ENCODE results near the gene IL17RD. TPM values are rescaled to one million over a fixed set of nuclear protein-coding genes. Genes with fewer than 3 reads are reported as not detected.

The IL17RD gene
- total RNA-seq, 1 donor from 2014 or later: 47.4 TPM

DNA sequence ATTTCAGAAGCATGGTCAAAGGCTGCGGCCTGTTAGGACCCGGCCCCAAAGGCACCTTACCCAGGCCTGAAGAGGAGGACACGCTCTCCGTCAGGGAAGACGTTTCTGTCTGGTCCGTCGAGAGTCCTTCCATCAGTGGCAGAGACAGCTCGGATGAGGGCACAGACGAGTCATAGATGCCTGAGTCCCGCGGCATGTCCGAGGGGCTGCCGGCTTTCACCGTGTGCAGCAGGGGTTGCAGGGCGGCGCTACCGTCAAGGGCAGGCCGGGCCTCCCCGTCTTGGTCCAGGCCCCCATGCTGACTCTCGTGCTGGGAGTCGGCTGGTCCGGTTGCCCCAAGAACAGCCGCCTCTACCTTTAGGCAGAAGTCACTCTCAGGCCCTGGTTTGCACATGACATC lies 67.6 kb downstream of the IL17RD start:
- no peak for DNase-seq (ENCODE audit: extremely low spot score, unreplicated experiment)
- H3K27me3 Mint-ChIP-seq: no peaks in the 10 kb centered on the region
- peaks cover 16% of the 10 kb centered on the region for H3K36me3 Mint-ChIP-seq
- TF ChIP-seq, protein P1, sequence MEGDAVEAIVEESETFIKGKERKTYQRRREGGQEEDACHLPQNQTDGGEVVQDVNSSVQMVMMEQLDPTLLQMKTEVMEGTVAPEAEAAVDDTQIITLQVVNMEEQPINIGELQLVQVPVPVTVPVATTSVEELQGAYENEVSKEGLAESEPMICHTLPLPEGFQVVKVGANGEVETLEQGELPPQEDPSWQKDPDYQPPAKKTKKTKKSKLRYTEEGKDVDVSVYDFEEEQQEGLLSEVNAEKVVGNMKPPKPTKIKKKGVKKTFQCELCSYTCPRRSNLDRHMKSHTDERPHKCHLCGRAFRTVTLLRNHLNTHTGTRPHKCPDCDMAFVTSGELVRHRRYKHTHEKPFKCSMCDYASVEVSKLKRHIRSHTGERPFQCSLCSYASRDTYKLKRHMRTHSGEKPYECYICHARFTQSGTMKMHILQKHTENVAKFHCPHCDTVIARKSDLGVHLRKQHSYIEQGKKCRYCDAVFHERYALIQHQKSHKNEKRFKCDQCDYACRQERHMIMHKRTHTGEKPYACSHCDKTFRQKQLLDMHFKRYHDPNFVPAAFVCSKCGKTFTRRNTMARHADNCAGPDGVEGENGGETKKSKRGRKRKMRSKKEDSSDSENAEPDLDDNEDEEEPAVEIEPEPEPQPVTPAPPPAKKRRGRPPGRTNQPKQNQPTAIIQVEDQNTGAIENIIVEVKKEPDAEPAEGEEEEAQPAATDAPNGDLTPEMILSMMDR (conservative IDR thresholded peaks at IDR 0.05): no peak
- peaks cover 18% of the 10 kb centered on the region for H3K4me1 Mint-ChIP-seq (ENCODE audit: unreplicated experiment)
- no peak overlapping the region for H3K27ac Mint-ChIP-seq
- H3K9me3 Mint-ChIP-seq: no peaks in the 10 kb centered on the region
- no peak overlapping the region for H3K4me3 Mint-ChIP-seq

DNA sequence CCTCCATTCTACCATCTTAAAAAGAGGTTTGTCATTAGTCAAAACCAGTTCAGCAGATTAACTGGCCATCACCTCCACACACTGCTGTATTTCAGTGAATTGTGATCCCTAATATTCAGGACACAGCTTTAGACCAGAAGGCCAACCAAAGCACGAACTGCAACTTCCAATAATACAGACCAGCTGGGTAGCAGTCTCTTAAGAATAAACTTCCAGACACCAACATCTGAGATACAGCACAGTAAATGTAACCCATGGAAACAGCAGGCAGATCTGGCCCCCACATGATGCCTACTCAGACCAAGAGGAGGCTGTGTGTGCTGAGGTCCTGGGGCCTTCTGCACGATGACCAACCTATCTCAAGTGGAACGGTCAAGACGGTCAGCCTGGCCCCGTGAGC lies 69.8 kb downstream of the IL17RD start:
- DNase-seq (ENCODE audit: extremely low spot score, unreplicated experiment): no peak
- peaks cover 22% of the 10 kb centered on the region for H3K4me1 Mint-ChIP-seq (ENCODE audit: unreplicated experiment)
- H3K27ac Mint-ChIP-seq: no peak overlapping the region
- TF ChIP-seq, protein P1 (conservative IDR thresholded peaks at IDR 0.05): no peak
- H3K27me3 Mint-ChIP-seq: no peaks in the 10 kb centered on the region
- H3K9me3 Mint-ChIP-seq: no peaks in the 10 kb centered on the region
- no peak overlapping the region for H3K4me3 Mint-ChIP-seq
- H3K36me3 Mint-ChIP-seq: peaks cover 13% of the 10 kb centered on the region

DNA sequence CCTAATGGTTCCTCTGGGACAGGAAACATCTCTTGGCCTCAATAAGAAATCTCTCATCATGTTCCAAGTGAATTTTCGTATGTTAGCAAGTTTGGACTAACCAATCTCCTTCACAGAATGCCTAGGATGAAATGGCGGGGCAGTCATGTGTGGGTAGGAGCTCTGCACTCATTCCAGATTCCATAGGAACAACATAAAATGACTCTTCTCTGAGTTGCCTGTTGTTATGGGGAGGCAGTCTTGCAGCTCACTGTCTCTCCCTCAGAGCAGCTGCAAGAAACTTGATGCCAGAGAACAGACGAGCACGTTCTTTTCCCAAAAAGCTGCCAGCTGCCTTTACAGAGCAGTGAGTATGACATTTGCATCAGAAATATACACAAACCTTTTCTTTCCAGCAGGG lies 70.6 kb downstream of the IL17RD start:
- no peak overlapping the region for H3K27ac Mint-ChIP-seq
- peaks cover 19% of the 10 kb centered on the region for H3K4me1 Mint-ChIP-seq (ENCODE audit: unreplicated experiment)
- no peaks in the 10 kb centered on the region for H3K27me3 Mint-ChIP-seq
- no peak for DNase-seq (ENCODE audit: extremely low spot score, unreplicated experiment)
- H3K9me3 Mint-ChIP-seq: no peaks in the 10 kb centered on the region
- peaks cover 13% of the 10 kb centered on the region for H3K36me3 Mint-ChIP-seq
- TF ChIP-seq, protein P1 (conservative IDR thresholded peaks at IDR 0.05): no peak
- no peak overlapping the region for H3K4me3 Mint-ChIP-seq

DNA sequence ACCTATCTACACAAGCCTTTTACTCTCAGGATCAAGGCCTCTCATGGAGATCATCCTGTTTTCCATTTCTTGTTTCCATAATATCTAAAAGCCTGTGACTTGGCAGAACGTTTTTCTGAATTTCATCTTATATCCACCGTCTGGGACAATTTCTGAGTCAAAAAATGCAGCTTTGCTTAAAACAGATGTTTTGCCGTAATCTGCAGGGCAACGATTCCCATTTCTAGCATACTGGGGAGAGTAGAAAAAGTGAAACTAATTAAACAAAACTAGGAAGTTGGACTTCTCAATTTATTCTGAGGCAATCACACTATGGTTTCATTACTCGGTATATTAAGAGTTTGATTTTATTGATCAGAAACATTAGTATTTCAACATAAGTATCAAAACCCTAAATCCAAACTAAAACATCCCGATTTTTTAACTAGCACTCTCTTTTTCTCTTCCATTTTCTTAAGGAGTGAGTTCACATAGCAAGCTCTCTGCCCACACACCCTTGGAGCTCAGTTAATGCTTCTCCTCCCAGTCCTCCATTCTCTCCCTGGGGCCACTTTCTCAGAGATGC lies 71.1 kb downstream of the IL17RD start:
- H3K4me3 Mint-ChIP-seq: no peak overlapping the region
- no peak for DNase-seq (ENCODE audit: extremely low spot score, unreplicated experiment)
- no peaks in the 10 kb centered on the region for H3K27me3 Mint-ChIP-seq
- peaks cover 19% of the 10 kb centered on the region for H3K4me1 Mint-ChIP-seq (ENCODE audit: unreplicated experiment)
- H3K9me3 Mint-ChIP-seq: no peaks in the 10 kb centered on the region
- H3K36me3 Mint-ChIP-seq: peaks cover 13% of the 10 kb centered on the region
- no peak overlapping the region for H3K27ac Mint-ChIP-seq
- TF ChIP-seq, protein P1 (conservative IDR thresholded peaks at IDR 0.05): no peak

DNA sequence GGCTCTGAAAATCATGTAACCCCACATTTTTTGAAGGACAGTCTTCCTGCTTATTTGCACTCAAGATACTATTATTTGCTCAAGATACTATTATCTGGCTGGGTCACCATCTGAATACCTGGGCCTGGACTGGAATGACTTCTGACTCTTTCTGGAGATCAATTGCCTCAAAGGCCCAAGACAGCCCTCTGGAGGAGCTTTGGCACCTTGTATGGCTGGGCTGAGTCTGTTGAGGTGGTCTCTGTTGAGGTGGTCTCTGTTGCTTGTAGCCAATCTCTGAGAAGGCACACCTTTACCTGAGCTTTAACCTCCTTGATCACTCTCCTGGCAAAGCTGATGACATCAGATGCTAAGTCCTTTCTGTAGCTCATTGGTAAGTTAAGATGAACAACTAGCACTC lies 71.7 kb downstream of the IL17RD start:
- Mint-ChIP-seq H3K27me3 (no peaks in the 10 kb centered on the region), H3K9me3 (no peaks in the 10 kb centered on the region), H3K27ac (no peak overlapping the region), H3K4me1 (ENCODE audit: unreplicated experiment) (peaks cover 19% of the 10 kb centered on the region), H3K36me3 (peaks cover 13% of the 10 kb centered on the region), H3K4me3 (no peak overlapping the region)
- no peak for DNase-seq (ENCODE audit: extremely low spot score, unreplicated experiment)
- TF ChIP-seq, protein P1 (conservative IDR thresholded peaks at IDR 0.05): no peak

All from type B pancreatic cell (in vitro differentiated cells).